Kidney (tissue), 14 donors: Measurements from ENCODE around the gene ADPRHL1. TPM values are rescaled to one million over a fixed set of nuclear protein-coding genes. Genes with fewer than 3 reads are reported as not detected.

ENCODE experiments used
- DNase-seq, 5 donors: peaks; one replicate each; pipeline ENCODE4 v3.0.0-alpha.2; 2013 to 2020
- FAIRE-seq: peaks from 2 replicates; lab custom pipeline; 2012; peaks lifted over from hg19 to GRCh38; lab: Jason Lieb, UNC
- H3K27ac ChIP-seq, 2 donors: one replicate each; pipeline ENCODE4 v1.7.0; 2013; ENCODE audit warnings: low read depth in 2 of 2, low read length in 2 of 2, inconsistent platforms in 1 of 2
- H3K27me3 ChIP-seq: one replicate; pipeline ENCODE4 v1.7.1; 2013; ENCODE audit warnings: low read length, inconsistent platforms; ENCODE audit not compliant: control insufficient read depth, insufficient read depth
- H3K36me3 ChIP-seq, 3 donors: one replicate each; pipeline versions ENCODE4 v1.7.0 to v1.7.1; 2013; ENCODE audit warnings: low read length in 3 of 3, control low read depth in 1 of 3, inconsistent platforms in 1 of 3; ENCODE audit not compliant: insufficient read depth in 3 of 3, control insufficient read depth in 2 of 3
- H3K4me1 ChIP-seq, 3 donors: one replicate each; pipeline versions ENCODE4 v1.7.0 to v1.7.1; 2013; ENCODE audit warnings: low read length in 3 of 3, inconsistent platforms in 1 of 3, low read depth in 1 of 3; ENCODE audit not compliant: control insufficient read depth in 2 of 3, insufficient read depth in 2 of 3
- H3K4me3 ChIP-seq, 3 donors: one replicate each; pipeline versions ENCODE4 v1.7.0 to v1.8.1; 2013; ENCODE audit warnings: low read length in 3 of 3, control low read depth in 1 of 3, inconsistent platforms in 1 of 3
- H3K9ac ChIP-seq, 3 donors: one replicate each; pipeline versions ENCODE4 v1.7.0 to v1.7.1; 2013; ENCODE audit warnings: low read length in 3 of 3, control low read depth in 1 of 3, inconsistent platforms in 1 of 3
- H3K9me3 ChIP-seq, 3 donors: one replicate each; pipeline versions ENCODE4 v1.7.0 to v1.7.1; 2013; ENCODE audit warnings: low read length in 3 of 3, control low read depth in 1 of 3, inconsistent platforms in 1 of 3; ENCODE audit not compliant: control insufficient read depth in 2 of 3, insufficient read depth in 1 of 3
- intact Hi-C: fragments of 100-400 bp; cut with DNase I; formaldehyde crosslinking; loops from one replicate; pipeline ENCODE4 v1.11.1; 2022
- polyA plus RNA-seq: library from polyadenylated mRNA; stranded (reverse); fragments of 350-450 nt; fragmentation: Illumina TruSeq; extraction: RNeasy Lipid Tissue Mini Kit (QIAGEN cat#74804); gene quantifications from one replicate; pipeline ENCODE4 v1.2.3, GENCODE V29; 2014; ENCODE audit warnings: low read depth, low replicate concordance; ENCODE audit not compliant: insufficient read depth
- total RNA-seq: library from RNA; stranded (reverse); fragmentation: NEBNext Ultra II Directional; extraction: Animal tissue kit (Norgen Biotek cat#: 25700); gene quantifications from one replicate; pipeline ENCODE4 v1.2.1, GENCODE V29; 2021
- TF ChIP-seq, protein P1 (sequence below): IDR thresholded peaks from 3 replicates; pipeline ENCODE4 v1.5.1; 2012; ENCODE audit warnings: mild to moderate bottlenecking, moderate library complexity, borderline replicate concordance; ENCODE audit not compliant: insufficient read depth; ENCODE audit errors: extremely low read depth
- donor health status: control.
- donor health status: control.
- donor health status: control.
- donor health status: control.
- donor health status: control.
- donor health status: DM: yes; HTN: yes; CAD: no.
- donor health status: Normal renal cell carcinoma (clear cell type).

Gene ADPRHL1
- total and polyA plus RNA-seq, 2 donors from 2014 or later = 1.1 to 1.5 TPM

DNA sequence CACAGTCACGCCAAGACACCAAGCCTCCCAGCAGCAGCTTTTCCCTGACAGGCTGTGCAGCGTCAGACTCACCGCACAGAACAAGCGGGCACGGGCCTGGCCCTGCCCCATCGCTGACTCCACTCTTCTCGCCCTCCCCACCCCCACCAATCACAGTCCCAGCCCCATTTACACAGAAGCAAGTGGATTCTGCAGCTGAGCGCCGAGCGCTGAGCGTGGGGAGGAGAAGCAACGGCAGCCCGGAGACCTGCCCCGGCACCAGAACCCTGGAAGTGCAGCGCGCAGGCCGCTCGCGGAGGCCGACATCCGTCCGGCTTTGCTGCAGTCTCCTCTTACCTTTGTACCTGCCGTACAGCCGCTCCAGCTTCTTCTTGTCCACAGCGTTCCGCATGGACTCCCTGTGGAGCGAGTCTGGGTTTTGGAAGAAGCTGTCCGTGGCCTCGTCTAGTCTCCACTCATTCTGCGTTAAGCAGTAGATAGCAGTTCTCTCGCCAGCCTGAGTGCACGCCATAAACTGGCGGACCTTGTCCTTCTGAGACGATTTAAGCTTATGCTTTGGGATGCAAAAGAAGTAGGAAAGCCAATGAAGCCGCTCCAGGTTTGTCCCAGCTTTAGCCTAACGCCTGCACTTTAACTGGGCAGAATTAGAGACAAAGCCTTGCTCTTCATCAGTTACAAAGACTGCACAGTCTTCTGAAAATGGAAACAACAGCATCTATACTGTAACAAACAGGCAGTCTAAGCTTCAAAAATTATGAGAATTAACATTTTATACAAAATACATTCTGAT is 30.4 kb upstream of the ADPRHL1 start:
- Histone ChIP-seq H3K27ac (peak overlapping the region in 1 of 2 donors; percentile 10), H3K36me3 (peaks cover 0 to 3% (median 3%) of the 10 kb centered on the region in 3 donors), H3K4me3 (peak overlapping the region in 2 of 3 donors; percentile 25 to 50), H3K4me1 (peaks cover 0 to 7% (median 2%) of the 10 kb centered on the region in 3 donors), H3K9ac (no peak overlapping the region), H3K9me3 (no peaks in the 10 kb centered on the region), H3K27me3 (no peaks in the 10 kb centered on the region)
- intact Hi-C loops = no loop called here
- TF ChIP-seq, protein P1, sequence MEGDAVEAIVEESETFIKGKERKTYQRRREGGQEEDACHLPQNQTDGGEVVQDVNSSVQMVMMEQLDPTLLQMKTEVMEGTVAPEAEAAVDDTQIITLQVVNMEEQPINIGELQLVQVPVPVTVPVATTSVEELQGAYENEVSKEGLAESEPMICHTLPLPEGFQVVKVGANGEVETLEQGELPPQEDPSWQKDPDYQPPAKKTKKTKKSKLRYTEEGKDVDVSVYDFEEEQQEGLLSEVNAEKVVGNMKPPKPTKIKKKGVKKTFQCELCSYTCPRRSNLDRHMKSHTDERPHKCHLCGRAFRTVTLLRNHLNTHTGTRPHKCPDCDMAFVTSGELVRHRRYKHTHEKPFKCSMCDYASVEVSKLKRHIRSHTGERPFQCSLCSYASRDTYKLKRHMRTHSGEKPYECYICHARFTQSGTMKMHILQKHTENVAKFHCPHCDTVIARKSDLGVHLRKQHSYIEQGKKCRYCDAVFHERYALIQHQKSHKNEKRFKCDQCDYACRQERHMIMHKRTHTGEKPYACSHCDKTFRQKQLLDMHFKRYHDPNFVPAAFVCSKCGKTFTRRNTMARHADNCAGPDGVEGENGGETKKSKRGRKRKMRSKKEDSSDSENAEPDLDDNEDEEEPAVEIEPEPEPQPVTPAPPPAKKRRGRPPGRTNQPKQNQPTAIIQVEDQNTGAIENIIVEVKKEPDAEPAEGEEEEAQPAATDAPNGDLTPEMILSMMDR = no peak
- FAIRE-seq (no peak), DNase-seq (peak in 2 of 5 donors; percentile 43 to 63)

DNA sequence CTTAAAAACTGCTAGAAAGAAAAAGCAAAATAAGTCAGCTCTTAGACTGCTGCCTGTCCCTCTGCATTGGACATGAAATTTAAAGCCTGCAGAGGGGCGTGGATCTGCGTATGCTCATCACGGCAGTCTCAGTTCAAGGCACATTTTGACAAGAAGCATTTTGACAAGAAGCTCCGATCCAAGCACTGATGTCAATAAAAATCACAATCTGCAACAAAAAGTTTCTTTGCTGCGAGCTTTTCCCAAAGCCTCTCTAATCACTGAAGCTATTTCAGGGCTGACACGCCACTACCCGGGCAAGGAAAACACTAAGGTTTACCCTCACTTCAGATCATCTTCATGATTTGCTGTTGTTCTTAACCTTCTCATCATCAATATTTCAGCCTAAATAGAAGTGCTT is 29.8 kb upstream of the ADPRHL1 start:
- H3K4me1 ChIP-seq = peaks cover 0 to 7% (median 2%) of the 10 kb centered on the region in 3 donors
- TF ChIP-seq, protein P1 = no peak
- DNase-seq (no peak), FAIRE-seq (no peak)
- no peaks in the 10 kb centered on the region for H3K9me3 ChIP-seq
- H3K27ac ChIP-seq = no peak overlapping the region
- H3K27me3 ChIP-seq = no peaks in the 10 kb centered on the region
- peaks cover 0 to 5% (median 3%) of the 10 kb centered on the region in 3 donors for H3K36me3 ChIP-seq
- H3K9ac ChIP-seq = no peak overlapping the region
- peak overlapping the region in 1 of 3 donors; percentile 50 for H3K4me3 ChIP-seq
- intact Hi-C loops = no loop called here

DNA sequence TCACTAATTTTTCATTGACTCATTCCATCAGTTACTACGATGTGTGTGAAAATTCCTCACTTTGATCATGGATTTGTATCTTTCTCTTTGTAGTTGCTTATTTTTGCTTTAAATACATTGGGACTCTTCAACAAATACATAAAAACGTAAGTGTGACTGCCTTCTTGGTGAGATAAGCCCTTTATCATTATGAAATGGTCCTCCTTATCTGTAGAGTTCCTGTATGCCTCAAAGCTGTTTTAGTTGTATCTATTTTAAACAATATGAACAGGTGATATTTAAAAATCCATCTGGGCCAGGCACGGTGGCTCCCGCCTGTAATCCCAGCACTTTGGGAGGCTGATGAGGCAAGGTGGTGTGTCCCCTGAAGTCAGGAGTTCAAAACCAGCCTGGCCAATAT is 25.9 kb upstream of the ADPRHL1 start:
- TF ChIP-seq, protein P1 = no peak
- H3K27ac ChIP-seq = no peak overlapping the region
- H3K9ac ChIP-seq = no peak overlapping the region
- FAIRE-seq (no peak), DNase-seq (no peak)
- H3K4me3 ChIP-seq = no peak overlapping the region
- no peaks in the 10 kb centered on the region for H3K27me3 ChIP-seq
- no peaks in the 10 kb centered on the region for H3K9me3 ChIP-seq
- peaks cover 0 to 4% (median 2%) of the 10 kb centered on the region in 3 donors for H3K4me1 ChIP-seq
- intact Hi-C loops = no loop called here
- peaks cover 5 to 11% (median 6%) of the 10 kb centered on the region in 3 donors for H3K36me3 ChIP-seq
